NCI-H1694 treated with DMSO at 0.1 percent for 48 hours (cell line): ENCODE results near the gene MAST2.
A peak's percentile ranks its signal among the peaks of the same experiment; 100 is the strongest.
"Not testable (repeated sequence)": the region's sequence is repeated elsewhere in the genome, so short reads cannot be mapped to it uniquely, and the experiment has no call there.

Experiments
- DNase-seq: peaks from one replicate; lab custom pipeline; 2025; lab: John Stamatoyannopoulos, UW

The MAST2 gene

GRCh38 chr1:46026531-46026930 lies 223.1 kb downstream of the MAST2 start:
- DNase-seq, result no peak

- DNase-seq, result no peak
Measured at GRCh38 chr1:46027788-46028573, 224.6 kb downstream of the MAST2 start.

- DNase-seq, result no peak
Measured at GRCh38 chr1:46030074-46030870, 226.9 kb downstream of the MAST2 start.

- DNase-seq, result no peak
Measured at GRCh38 chr1:46030876-46031660, 227.7 kb downstream of the MAST2 start.

GRCh38 chr1:46034601-46035516 lies 231.4 kb downstream of the MAST2 start:
- DNase-seq, result no peak

- DNase-seq, result peak; percentile 77
Measured at GRCh38 chr1:46036894-46037839, 233.8 kb downstream of the MAST2 start.

- no peak for DNase-seq
Measured at GRCh38 chr1:46039571-46040052, 236.2 kb downstream of the MAST2 start.

- no peak for DNase-seq
Measured at GRCh38 chr1:46041551-46041950, 238.1 kb downstream of the MAST2 start.

GRCh38 chr1:46041974-46042373 lies 238.6 kb downstream of the MAST2 start:
- DNase-seq, result peak; percentile 98

GRCh38 chr1:46043458-46044017 lies 240.1 kb downstream of the MAST2 start:
- DNase-seq, result peak; percentile 16

GRCh38 chr1:46044116-46044515 lies 240.7 kb downstream of the MAST2 start:
- DNase-seq, result no peak

GRCh38 chr1:46053734-46054133 lies 250.3 kb downstream of the MAST2 start:
- DNase-seq, result no peak

GRCh38 chr1:46056325-46056724 lies 252.9 kb downstream of the MAST2 start:
- DNase-seq, result no peak

- DNase-seq, result not testable (repeated sequence)
Measured at GRCh38 chr1:46057215-46057614, 253.8 kb downstream of the MAST2 start.

- no peak for DNase-seq
Measured at GRCh38 chr1:46057781-46058180, 254.4 kb downstream of the MAST2 start.

- DNase-seq, result no peak
Measured at GRCh38 chr1:46058936-46059335, 255.5 kb downstream of the MAST2 start.

GRCh38 chr1:46061146-46061545 lies 257.7 kb downstream of the MAST2 start:
- DNase-seq, result no peak

- DNase-seq, result no peak
Measured at GRCh38 chr1:46062651-46063319, 259.4 kb downstream of the MAST2 start.

GRCh38 chr1:46064708-46065107 lies 261.3 kb downstream of the MAST2 start:
- DNase-seq, result no peak
